Rectal smooth muscle tissue (tissue), 1 donor: ENCODE measurements around the gene SDK1.

Experiments
- H3K27ac ChIP-seq: one replicate; pipeline ENCODE4 v1.7.0; 2013; ENCODE audit warnings: low read depth, low read length, inconsistent platforms
- H3K27me3 ChIP-seq: one replicate; pipeline ENCODE4 v1.7.0; 2013; ENCODE audit warnings: low read length; ENCODE audit not compliant: control insufficient read depth, insufficient read depth
- H3K36me3 ChIP-seq: one replicate; pipeline ENCODE4 v1.7.0; 2013; ENCODE audit warnings: low read length; ENCODE audit not compliant: control insufficient read depth, insufficient read depth
- H3K4me1 ChIP-seq: one replicate; pipeline ENCODE4 v1.7.0; 2013; ENCODE audit warnings: low read length; ENCODE audit not compliant: control insufficient read depth, insufficient read depth
- H3K4me3 ChIP-seq: one replicate; pipeline ENCODE4 v1.7.0; 2013; ENCODE audit warnings: low read length
- H3K9ac ChIP-seq: one replicate; pipeline ENCODE4 v1.7.0; 2013; ENCODE audit warnings: low read length

Gene SDK1

DNA sequence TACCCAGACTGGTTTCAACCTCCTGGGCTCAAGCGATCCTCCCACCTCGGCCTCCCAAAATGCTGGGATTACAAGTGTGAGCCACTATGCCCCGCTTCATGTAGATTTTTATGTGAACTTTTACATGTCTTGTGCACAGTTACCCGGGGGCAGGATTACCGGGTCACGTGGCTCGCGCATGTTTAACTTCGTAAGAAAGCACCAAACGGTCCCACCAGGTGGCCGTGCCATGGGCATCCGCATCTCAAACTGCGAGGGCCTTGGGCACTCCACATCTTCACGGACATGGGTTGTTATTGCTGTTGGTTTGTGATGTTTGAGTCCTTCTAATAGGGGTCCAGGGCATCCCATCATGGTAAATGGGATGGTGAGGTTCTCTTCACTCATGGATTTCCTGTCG lies 744.4 kb downstream of the SDK1 start:
- Histone ChIP-seq H3K36me3 (no peaks in the 10 kb centered on the region), H3K4me1 (no peaks in the 10 kb centered on the region), H3K27me3 (no peaks in the 10 kb centered on the region), H3K27ac (no peak overlapping the region), H3K9ac (no peak overlapping the region), H3K4me3 (no peak overlapping the region)

DNA sequence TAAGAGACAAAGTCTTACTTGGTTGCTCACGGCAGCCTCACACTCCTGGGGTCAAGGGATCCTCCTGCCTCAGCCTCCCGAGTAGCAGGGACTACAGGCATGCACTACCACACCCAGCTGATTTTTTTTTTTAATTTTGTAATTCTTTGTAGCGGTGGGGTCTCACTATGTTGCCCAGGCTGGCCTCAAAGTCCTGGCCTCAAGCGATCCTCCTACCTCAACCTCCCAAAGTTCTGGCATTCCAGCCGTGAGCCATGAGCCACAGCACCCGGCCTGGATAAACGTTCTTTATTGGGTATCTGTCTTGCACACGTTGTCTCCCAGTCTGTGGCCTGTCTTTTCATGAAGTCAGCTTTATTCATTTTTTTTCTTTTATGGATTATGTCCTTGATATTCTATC lies 744.9 kb downstream of the SDK1 start:
- H3K27ac ChIP-seq = no peak overlapping the region
- no peaks in the 10 kb centered on the region for H3K36me3 ChIP-seq
- no peak overlapping the region for H3K4me3 ChIP-seq
- no peaks in the 10 kb centered on the region for H3K4me1 ChIP-seq
- no peak overlapping the region for H3K9ac ChIP-seq
- H3K27me3 ChIP-seq = no peaks in the 10 kb centered on the region

DNA sequence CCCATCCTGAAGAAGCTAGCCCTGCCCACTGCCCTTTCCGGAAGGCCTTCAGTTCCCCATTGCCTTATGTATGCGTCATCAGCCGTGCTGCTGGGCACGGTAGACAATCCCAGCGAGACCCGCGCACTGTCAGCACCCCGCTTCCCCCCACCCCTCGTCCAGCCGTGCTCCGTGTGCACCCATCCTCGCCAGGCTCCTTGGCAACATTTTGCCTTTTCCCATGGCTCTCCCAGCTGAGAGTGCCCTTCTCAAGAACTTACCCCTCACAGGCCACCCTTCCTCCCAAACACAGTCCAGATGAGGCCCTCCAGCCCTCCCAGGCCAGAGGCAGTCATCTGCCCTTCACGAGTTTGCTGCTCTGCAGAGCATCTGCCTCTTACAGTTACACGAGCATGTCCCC lies 747.3 kb downstream of the SDK1 start:
- Histone ChIP-seq H3K4me3 (no peak overlapping the region), H3K36me3 (no peaks in the 10 kb centered on the region), H3K27me3 (no peaks in the 10 kb centered on the region), H3K4me1 (no peaks in the 10 kb centered on the region), H3K9ac (no peak overlapping the region), H3K27ac (no peak overlapping the region)

DNA sequence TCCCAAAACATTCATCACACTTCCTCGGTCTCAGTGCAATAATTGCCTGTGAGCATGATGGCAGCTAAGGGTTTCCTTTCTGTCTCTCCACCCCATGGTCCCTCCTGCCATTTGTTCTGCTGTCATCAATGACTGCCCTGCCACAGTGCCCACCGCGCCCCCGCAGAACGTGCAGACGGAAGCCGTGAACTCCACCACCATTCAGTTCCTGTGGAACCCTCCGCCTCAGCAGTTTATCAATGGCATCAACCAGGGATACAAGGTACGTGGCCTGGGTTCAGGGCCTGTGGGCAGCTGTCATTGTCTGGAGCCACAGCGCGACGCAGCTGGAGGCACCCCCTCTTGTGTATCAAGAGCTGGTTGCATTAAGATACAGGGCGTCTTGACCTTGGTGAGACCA lies 748.1 kb downstream of the SDK1 start:
- Histone ChIP-seq H3K36me3 (no peaks in the 10 kb centered on the region), H3K27ac (no peak overlapping the region), H3K27me3 (no peaks in the 10 kb centered on the region), H3K9ac (no peak overlapping the region), H3K4me3 (no peak overlapping the region), H3K4me1 (no peaks in the 10 kb centered on the region)

DNA sequence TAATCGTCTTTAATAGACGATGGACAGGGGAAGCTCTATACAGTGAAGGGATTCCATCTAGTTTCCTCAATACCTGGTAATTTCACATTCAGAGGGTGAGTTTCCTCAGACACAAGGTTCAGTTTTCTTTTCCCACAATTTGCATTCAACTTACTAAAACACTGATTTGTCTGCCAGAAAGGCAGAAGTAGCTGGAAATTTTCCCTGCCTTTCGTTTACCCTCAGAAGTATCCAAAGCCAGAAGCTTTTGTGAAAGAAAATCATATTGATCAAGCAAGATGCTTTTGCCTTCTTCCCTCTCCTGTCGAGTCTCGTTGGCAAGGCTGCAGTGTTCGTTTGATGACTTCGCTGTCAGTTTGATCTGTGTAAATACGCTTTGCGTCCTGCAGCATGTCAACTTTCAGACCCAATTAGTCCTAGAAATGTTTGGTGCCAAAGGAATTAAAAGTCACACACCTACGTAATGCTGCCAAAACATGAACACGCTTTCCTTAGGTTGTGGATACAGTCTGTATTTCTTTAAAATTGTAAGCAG lies 749.1 kb downstream of the SDK1 start:
- Histone ChIP-seq H3K27ac (no peak overlapping the region), H3K4me3 (no peak overlapping the region), H3K9ac (no peak overlapping the region), H3K4me1 (no peaks in the 10 kb centered on the region), H3K27me3 (no peaks in the 10 kb centered on the region), H3K36me3 (no peaks in the 10 kb centered on the region)

DNA sequence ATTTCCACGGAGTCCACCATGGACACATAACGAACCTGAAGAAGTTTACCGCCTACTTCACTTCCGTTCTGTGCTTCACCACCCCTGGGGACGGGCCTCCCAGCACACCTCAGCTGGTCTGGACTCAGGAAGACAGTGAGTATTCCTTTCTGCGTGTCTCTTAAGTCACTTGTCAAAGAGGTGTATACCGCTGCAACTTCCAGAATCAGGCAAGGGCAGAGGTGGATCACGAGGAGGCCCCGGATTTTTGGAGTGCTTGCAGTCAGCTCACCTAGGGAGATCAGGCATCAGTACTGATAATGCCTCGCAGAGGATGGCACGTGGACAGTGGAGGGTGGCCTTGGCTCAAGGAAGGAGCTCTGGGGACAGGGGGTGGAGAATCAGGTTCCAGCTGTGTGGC lies 750.6 kb downstream of the SDK1 start:
- Histone ChIP-seq H3K27ac (no peak overlapping the region), H3K9ac (no peak overlapping the region), H3K27me3 (no peaks in the 10 kb centered on the region), H3K4me3 (no peak overlapping the region), H3K36me3 (no peaks in the 10 kb centered on the region), H3K4me1 (no peaks in the 10 kb centered on the region)

DNA sequence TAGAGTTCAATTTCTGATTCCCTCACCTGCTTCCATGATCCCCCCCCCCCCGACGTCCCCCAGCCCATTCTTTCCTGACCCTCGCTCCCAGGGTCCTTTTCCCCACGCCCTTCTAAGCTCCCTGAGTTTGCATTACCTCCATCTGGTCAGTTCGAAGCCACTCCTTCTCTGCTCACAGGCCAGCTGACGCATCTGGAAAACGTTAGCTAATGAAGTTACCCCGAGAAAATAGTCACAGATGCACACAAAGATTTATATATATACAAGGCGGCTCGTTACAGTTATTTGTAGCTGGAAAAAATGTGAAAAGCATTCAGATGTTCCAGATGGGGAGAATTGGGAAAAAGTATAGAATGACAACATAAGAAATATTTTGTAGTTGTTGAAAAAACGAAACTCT lies 751.1 kb downstream of the SDK1 start:
- Histone ChIP-seq H3K4me3 (no peak overlapping the region), H3K9ac (no peak overlapping the region), H3K36me3 (no peaks in the 10 kb centered on the region), H3K27me3 (no peaks in the 10 kb centered on the region), H3K4me1 (no peaks in the 10 kb centered on the region), H3K27ac (no peak overlapping the region)

DNA sequence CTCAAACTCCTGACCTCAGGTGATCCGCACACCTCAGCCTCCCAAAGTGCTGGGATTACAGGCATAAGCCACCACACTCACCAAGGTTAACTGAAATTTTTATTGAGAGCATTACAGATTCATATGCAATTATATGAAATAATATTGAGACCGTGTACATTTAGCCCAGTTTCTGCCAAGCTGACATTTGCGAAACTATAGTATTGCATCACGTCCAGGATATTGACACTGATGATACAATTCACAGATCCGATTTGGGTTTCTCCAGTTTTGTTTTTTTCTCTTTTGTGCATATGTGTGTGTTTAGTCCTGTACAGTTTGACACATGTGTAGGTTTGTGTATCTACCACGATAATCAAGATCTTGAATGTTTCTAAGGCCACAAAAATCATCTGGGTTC lies 753.1 kb downstream of the SDK1 start:
- H3K36me3 ChIP-seq = no peaks in the 10 kb centered on the region
- H3K4me3 ChIP-seq = no peak overlapping the region
- H3K27ac ChIP-seq = no peak overlapping the region
- H3K4me1 ChIP-seq = no peaks in the 10 kb centered on the region
- no peak overlapping the region for H3K9ac ChIP-seq
- no peaks in the 10 kb centered on the region for H3K27me3 ChIP-seq

DNA sequence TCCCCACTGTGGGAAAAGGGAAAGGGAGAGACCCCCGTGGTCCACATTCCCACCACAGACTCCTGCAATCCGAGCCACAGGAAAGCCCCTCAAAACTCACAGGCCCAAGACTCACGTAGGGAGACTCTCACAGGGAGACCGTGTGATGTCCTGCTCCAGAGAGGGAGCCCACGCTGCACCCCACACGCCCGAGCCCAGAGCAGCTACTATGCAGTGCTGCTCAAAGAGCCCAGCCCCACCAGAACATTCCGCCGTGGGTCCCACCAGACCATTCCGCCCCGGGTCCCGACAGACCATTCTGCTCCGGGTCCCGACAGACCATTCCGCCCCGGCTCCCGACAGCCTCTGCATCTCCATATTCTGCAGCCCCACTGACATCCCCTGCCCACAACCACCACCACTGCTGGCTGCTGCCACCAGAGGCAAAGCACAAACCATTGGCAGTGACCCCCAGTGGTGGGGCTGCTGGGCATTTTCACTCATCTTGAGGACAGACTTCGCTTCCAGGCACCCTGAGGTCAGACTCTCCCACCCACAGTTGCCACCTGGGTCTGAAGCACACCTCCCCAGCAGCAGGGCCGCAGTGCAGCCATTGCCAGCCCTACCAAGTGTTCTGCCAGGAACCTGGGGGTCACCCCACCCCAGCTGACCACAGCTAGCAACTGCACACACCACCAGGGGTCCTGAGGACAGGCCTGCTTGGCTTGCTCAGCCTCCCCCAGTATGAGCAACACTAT lies 755.7 kb downstream of the SDK1 start:
- no peak overlapping the region for H3K4me3 ChIP-seq
- no peaks in the 10 kb centered on the region for H3K36me3 ChIP-seq
- no peak overlapping the region for H3K27ac ChIP-seq
- no peak overlapping the region for H3K9ac ChIP-seq
- H3K4me1 ChIP-seq = no peaks in the 10 kb centered on the region
- H3K27me3 ChIP-seq = no peaks in the 10 kb centered on the region

DNA sequence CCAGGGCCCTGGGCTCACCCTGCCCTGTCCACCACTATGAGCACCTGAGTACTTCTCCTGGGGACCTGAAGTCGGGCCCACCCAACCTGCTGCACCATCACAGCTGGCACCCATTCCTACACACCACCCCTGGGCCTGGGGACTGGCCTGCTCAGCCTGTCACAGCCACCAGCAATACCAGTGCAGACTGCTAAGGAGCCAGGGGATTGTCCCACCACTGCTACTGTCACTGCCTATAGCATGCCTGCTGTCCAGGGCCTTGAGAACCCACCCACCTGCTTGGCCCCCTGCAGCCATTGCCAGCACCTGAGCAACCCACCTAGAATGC lies 756.2 kb downstream of the SDK1 start:
- H3K4me1 ChIP-seq = no peaks in the 10 kb centered on the region
- no peak overlapping the region for H3K4me3 ChIP-seq
- no peaks in the 10 kb centered on the region for H3K36me3 ChIP-seq
- H3K27me3 ChIP-seq = no peaks in the 10 kb centered on the region
- no peak overlapping the region for H3K27ac ChIP-seq
- no peak overlapping the region for H3K9ac ChIP-seq

DNA sequence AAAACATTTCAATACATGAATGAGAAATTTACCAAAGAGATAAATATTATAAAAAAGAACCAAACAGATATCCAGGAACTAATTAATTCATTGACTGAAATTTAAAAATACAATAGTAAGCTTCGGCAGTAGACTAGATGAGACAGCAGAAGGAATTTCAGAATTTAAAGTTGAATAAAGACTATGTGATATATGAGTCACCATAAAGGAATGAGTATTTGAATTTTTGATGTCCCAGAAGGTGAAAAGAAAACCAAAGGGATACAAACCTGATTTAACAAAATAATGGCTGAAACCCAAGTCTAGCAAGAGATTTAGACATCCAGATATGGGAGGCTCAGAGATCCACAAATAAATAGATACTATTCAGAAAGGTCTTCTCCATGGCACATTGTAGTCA lies 757.1 kb downstream of the SDK1 start:
- Histone ChIP-seq H3K9ac (no peak overlapping the region), H3K4me1 (no peaks in the 10 kb centered on the region), H3K27me3 (no peaks in the 10 kb centered on the region), H3K36me3 (no peaks in the 10 kb centered on the region), H3K4me3 (no peak overlapping the region), H3K27ac (no peak overlapping the region)

DNA sequence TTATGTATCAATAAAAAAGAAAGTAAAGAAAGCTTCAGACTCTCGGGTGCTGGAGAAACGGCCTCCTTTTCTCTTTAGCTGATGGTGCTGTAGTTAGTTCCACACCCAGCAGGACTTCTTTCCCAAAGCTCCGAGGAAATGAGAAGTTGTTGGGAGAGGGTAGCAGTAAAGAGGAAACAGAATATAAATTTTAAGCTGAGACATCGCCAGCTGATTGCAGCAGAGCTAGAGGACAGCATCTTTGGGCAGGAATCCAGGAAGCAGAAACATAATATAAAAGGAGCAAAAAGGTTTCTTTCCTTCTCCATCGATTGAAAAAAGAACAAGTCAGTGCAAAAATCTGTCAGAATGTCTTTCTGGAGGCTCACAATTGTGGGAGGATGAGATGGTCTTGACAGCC lies 764.1 kb downstream of the SDK1 start:
- Histone ChIP-seq H3K36me3 (no peaks in the 10 kb centered on the region), H3K4me1 (peaks cover 2% of the 10 kb centered on the region), H3K27me3 (no peaks in the 10 kb centered on the region), H3K4me3 (no peak overlapping the region), H3K9ac (no peak overlapping the region), H3K27ac (no peak overlapping the region)

DNA sequence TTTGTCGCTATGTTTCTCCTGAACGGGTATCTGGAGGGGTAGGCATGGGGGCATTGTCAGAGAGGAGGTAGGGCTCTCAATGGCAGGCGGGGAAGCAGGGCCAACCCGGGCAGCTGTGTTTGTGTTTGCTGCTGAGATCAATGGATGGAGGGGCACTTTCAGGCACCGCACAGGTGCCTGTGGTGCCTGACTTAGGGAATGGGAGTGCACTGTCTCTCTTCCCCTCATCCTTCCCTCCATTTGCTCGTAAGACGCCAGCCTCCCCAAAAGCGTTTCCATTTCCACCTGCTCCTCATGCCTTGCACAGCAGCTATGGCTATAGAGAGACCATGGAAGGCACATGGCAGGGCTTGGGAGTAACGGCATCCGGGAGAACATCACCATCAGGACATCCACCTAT lies 765.2 kb downstream of the SDK1 start:
- Histone ChIP-seq H3K4me3 (no peak overlapping the region), H3K27me3 (no peaks in the 10 kb centered on the region), H3K27ac (no peak overlapping the region), H3K36me3 (no peaks in the 10 kb centered on the region), H3K4me1 (peaks cover 2% of the 10 kb centered on the region), H3K9ac (no peak overlapping the region)
